Middle frontal gyrus (tissue), 1 donor: ENCODE measurements around the gene ATOSB.
"Not testable (repeated sequence)": the region's sequence is repeated elsewhere in the genome, so short reads cannot be mapped to it uniquely, and the experiment has no call there.

Experiments used
- DNase-seq: peaks from one replicate; pipeline ENCODE4 v3.0.0-alpha.2; 2015; ENCODE audit warnings: low spot score; ENCODE audit errors: extremely low spot score

Gene ATOSB, protein sequence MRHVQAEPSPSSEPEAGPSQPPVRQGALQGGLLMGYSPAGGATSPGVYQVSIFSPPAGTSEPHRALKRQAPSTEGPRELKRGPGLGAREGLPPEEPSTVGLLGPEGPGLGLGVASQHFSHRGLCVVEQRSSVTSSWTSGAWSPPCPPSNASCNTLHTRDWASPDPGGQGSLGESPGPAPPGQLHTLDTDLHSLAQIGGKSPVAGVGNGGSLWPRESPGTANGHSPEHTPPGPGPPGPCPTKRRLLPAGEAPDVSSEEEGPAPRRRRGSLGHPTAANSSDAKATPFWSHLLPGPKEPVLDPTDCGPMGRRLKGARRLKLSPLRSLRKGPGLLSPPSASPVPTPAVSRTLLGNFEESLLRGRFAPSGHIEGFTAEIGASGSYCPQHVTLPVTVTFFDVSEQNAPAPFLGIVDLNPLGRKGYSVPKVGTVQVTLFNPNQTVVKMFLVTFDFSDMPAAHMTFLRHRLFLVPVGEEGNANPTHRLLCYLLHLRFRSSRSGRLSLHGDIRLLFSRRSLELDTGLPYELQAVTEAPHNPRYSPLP

DNA sequence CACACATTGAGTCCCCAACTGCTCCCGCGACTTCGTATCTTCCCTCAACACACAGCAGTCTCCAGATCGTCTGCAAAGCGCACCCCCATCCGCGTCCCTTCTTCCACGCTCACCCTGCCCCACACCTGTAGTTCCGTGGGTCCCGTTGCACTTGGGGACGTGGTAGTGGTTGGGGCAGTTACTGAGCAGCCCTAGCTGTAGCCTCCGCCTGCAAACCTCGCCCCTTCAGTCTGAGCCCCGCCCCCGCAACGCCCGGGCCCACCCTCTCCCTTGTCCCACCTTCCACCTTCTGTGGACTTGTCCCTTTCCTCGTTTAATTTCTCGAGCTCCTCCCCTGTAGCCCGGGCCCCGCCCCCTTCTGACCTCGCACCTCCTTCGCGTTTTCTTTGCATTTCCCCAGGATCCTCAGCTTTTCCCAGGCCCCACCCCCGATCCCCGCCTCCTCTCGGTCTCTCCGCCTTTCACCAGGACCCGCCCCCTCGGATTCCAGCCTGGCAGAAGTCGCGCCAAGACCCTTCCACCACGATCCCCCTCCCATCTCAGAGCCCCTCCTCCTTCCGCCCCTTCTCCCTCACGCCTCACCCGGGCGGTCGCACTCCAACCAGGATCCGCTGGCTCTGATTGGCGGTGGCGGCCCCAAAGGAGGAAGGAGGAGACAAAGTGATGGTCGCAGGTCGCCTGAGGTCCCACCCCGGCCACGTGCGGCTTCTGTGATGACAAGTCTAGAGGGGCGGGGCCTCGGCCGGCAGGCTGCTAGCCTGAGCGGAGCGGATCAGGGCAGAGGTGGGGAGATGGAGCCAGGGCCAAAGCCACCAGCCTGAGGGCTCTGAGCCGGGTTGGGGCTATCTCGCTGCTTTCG is at the start of gene ATOSB:
ATOSB (minus strand) TSS at position 183 of the 859 bp plus-strand sequence. CDS start 7,588 bp downstream, outside the sequence.
- peak; percentile 47 for DNase-seq

DNA sequence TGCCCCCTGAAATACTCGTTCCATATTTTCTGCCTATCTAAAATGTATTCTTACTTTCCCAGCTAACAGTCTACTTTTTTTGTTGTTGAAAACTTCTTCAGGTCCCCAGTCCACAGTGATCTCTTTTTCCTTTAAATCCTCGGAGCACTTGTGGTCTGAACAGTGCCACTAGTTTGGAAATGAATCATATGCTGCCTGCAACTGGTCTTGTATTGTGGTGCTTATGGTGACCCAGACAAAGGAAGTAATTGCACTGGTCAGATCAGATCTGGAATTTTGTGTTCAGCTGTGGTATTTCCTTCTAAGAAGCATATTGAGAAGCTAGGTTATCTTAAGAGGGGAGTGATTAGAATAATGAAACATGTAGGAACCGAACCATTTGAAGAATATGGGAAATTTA is 49.0 kb upstream of the ATOSB start:
- no peak for DNase-seq

DNA sequence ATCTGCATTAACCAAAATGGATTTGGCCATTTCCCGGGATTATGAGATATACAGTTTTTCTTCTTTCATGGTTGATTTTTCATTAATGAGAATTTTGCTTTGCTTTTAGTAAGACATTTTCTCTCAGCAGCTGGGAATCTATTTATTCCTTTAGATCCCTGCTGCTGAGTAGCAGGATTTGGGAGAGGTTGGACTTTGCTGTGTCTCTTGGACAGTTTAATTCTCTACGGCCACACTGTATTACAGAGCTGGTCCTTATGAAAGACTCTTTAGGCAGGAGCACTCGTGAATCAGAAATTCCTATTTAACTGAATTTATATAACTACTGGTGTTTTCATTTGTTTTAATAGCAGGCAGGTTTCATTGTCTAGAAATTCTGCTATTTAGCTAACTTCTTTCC is 47.8 kb upstream of the ATOSB start:
- DNase-seq = no peak

DNA sequence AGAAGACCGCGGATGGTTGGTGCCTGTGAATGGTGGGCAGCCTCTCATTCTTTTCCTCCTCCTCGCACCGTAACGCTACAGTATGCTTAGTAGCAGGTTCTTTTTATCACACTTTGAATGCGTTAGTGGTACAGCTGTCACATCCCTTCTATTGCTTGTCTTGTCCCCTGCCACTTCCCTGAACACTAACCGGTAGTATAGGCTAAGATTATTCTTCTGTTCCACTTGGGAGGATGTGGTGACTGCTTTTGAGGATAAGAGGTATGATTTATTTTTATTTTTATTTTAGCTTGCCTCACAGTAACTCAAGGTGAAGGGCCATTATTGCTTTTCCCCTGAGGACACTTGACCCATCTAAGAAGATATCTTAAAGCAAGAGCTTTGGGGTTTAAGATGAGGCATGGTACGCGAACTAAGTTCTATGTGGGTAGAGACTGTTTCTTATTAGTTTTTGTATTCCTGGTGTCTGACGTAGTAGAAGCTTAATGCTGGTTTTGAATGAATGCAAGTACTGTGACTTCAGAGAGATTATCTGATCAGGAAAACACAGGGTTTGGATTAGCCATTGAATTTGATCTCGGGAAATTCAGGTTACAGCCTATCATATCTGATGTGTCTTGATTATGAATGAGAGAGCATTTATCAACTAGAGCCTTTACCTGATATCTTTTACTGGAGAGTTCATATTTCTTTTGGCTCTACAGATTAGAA is 47.1 kb upstream of the ATOSB start:
- no peak for DNase-seq

DNA sequence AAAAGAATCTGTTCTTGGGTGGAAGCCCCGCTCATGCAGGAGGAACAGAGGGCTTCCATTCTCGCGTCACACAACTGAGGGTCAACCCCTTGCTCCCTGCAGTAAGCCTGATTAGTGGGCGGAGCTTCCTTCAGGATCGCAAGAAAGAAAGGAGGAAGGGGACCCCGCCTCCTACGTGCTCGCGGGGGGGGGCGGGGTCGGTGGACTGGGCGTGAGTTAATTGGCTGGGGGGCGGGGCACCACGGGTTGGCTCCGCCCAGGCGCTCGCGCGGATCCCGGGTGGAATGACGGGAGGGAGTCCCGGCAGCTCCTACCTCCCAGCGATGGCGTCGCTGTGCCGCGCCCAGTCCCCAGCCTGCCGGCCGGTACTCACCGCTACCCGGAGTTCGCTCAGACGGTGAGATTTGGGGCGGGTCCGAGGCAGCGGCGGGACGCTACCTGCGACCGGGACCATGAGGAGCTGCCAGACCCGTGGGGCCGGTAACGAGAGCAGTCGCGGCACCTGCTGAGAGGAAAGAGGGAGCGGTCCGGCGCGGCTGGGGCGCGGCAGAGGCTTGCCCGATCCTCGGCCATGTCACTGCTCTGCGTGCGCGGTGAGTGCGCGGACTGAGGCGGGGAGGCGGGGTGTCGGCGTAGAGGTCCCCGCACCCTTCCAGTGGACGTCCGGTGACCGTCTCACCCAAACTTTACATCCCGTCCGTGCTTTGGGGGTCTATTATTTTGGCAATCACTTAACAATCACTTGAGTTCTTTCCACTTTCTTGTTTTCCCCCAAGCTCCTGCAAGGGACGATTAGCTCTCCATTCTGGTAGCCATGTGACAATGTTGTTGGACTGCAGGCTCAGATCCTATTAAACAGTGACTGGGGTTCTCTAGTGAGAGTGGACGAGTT is 46.3 kb upstream of the ATOSB start, which contains the start of gene UNC13B:
UNC13B (plus strand) TSS at position 297 of the 892 bp plus-strand sequence; CDS start at position 572, 275 bp downstream.
- peak; percentile 85 for DNase-seq

DNA sequence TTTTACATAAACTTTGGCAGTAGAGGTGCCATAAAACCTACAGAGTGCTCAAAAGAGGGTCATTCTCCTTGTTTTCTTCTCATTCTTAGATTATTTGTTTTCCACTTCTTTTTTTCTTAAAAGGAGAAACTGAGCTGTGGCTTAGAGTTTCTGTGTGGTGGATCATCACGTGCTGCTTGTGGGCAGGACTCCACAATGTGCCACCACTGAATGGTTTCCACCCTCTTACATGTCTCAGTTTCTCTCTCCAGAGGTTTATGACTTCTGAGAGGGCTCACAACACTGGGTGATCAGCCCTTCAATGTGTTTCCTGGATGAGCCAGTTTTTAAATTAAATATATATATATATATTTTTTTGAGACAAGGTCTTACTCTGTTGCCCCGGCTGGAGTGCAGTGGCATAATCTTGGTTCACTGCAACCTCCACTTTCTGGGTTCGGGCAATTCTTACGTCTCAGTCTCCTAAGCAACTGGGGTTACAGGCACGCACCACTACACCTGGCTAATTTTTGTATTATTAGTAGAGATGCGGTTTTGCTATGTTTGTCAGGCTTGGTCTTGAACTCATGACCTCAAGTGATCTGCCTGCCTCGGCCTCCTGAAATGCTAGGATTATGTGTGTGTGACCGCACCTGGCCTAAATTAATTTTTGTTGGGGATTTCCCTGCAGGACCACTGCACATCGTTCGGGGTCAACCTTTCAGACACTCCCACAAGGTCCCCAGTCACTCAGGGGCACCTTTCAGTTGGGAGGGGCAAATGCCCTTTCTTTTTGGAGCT is 43.0 kb upstream of the ATOSB start:
- DNase-seq = no peak

DNA sequence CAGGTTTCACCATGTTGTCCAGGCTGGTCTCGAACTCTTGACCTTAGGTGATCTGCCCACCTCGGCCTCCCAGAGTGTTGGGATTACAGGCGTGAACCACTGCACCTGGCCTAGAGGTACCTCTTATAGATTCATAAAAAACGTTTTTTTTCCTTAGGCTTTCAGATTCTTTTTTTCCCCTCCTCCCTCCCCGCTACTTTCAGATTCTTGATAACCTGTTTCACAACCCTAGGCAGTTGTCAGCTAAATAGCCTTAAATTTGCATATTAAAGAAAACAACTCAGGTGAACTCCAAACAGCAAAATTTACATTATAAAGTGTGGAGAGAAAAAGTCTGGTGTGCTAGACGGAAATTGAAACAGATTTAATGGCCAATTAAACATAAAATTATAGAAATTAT is 42.2 kb upstream of the ATOSB start:
- not testable (repeated sequence) for DNase-seq

DNA sequence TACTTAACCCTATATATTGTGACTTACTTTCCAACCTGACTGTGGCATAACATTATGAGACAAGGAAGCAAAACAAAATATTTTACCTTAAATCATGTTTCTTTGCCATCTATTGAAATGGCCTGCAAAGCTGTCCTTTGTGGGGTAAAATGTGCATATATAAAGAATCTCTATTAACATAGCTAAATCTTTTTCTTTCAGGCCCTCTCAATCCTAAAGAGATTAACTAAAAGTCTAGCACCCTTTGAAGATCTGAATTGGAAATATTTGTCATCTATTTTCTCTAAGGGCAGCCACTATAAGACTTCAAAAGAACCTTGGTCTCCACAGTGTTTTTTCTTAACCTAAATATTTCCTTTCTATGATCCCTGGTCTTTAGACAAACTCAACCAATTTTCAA is 41.1 kb upstream of the ATOSB start:
- DNase-seq = no peak

DNA sequence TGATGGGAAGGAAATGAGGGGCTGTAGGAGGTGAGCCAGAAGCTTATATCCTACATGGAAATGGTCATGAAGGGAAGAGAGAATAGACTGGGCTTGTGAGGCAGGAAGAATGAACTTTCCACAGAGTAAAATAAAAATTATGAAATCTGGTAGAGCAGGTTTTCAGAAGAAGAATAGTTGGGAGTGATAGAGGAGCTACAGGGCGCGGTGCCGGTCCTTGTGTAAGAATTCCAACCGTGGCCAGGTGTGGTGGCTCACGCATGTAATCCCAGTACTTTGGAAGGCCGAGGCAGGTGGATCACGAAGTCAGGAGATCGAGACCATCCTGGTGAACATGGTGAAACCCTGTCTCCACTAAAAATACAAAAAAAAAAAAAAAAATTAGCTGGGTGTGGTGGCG is 37.3 kb upstream of the ATOSB start:
- no peak for DNase-seq

DNA sequence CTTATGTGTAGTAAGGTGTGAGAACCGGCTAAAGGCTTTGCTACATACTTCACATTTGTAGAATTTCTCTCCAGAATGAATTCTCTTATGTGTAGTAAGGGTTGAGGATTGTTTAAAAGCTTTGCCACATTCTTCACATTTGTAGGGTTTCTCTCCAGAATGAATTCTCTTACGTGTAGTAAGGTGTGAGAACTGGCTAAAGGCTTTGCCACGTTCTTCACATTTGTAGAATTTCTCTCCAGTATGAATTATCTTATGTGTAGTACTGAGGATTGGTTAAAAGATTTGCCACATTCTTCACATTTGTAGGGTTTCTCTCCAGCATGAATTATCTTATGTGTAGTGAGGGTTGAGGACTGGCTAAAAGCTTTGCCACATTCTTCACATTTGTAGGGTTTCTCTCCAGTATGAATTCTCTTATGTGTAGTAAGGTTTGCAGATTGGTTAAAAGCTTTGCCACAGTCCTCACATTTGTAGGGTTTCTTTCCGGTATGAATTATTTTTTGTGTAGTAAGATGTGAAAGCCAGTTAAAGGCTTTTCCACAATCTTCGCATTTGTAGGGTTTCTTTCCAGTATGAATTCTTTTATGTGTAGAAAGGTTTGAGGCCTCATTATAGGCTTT is 32.4 kb upstream of the ATOSB start:
- not testable (repeated sequence) for DNase-seq

DNA sequence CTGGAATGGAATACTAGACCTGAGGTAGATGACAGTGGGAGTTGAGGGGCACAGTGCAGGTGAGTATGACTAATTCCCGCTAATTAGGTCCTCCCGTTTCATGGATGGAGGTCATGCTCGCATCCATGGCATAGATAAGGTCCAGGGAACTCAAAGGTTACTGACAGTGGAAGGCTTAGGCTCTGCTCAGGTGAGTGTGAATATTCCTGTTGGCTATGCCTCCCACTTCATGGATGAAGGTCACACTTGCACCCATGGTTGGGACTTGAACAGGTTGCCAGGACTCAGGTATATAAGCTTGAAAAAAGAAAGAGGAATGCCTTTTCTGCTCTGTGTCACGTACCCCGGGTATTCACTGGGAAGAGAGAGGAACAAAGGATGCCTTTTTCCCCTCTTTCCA is 26.4 kb upstream of the ATOSB start:
- DNase-seq = no peak

DNA sequence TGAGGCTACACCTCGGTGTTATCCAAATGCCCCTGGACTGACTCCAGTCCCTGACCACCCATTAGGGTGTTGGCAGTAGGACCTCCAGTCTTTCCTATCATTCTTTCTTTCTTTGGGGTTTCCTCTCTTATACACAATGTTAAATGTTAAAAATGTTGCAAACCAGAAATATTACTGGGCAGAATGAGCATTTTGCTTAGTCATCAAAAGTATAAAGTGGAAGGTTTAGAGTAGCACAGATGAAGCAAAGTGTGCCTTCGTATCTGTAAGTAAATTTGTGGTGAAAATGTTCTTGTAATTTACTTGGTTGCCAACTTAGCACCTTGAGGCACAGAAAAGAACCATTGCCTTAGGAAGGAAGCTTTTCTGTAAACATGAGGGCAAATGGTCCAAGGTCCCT is 24.4 kb upstream of the ATOSB start:
- DNase-seq = no peak

DNA sequence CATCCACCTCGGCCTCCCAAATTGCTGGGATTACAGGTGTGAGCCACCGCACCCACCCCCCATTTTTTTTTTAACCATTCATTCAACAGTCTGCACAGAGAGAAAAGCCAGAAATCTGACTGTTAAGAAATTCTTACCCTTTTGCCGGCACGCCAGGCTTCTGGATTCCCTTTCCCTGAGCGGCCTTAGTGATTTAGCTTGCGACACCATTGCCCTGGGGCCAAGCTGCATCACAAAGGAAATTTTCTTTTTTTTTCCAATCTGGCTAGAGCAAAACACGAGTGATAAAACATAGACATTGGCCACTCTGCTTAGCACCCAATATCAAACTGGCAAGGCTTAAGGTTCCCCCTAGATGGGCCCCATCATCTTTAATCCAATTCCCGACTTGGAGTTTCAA is 21.2 kb upstream of the ATOSB start:
- no peak for DNase-seq

DNA sequence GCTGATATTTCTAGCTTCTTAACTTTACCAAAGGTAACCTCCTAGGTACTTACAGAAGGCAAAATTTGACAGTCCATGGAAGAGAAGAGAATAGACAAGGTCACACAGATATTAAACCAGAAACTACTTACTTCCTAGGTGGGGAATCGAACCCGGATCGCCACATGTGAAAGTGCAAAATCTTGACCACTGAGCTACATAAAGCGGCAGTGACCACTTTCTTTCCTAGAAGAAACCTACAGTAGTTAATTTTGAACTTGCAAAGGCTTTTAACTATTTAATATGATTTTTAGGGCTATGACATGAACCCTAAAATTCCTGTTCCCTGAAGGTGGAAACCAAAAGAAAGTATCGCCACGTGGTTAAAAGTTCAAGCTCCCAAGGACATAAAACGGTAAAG is 20.3 kb upstream of the ATOSB start:
- DNase-seq = no peak

DNA sequence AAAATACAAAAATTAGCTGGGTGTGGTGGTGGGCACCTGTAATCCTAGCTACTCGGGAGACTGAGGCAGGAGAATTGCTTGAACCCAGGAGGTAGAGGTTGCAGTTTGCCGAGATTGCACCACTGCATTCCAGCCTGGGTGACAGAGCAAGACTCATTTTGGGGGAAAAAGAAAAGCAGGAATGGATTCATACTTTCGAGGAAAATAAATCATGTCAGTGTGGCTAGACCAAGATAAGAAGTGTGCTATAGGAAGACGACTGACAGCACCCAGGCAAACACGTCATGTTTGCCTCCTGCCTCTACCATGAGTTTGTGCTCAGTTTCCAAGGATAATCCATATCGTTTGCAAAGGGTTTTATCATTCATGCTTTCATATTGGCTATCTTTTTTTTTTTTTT is 19.3 kb upstream of the ATOSB start:
- no peak for DNase-seq

DNA sequence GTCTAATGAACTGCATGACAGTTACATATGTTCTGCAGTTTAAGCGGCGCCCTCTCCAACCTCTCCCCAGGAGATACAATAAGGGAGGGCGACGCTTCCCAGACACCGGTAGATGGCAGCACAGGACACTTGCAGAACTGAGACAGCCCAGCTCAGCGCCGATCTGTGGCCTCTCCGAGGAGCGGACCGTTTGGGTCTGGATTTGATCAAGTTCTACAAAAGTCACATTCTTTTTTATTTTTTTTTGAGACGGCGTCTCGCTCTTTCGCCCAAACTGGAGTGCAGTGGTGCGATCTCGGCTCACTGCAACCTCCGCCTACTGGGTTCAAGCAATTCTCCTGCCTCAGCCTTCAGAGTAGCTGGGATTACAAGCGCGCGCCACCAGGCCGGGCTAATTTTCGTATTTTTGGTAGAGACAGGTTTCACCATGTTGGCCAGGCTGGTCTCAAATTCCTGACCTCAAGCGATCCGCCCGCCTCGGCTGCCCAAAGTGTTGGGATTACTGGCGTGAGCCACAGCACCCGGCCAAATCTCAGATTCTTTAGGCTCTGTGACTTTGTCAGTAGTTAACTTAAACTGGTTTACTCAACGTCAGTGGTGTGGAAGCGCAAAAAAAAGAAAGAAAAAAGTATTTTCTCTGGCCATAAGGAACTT is 1.4 kb upstream of the ATOSB start:
- peak; percentile 85 for DNase-seq

DNA sequence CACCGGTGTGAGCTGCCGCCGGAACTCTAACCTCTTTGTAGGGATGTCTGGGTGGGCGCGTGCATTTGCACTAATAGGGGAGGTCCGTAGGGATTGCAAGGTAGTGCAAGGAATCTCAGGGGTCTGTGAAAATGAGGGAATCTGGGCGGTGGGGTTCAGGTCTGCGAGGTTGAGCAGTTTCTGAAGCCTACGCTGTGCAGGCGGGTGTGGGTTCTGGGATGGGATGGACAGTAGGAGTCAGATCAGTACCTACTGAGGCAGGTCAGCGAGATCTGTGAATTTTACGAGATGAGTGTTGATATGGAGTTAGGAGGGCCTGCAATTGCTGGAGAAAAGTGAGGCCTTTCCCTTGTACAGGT is 856 bp upstream of the ATOSB start:
- DNase-seq = no peak

DNA sequence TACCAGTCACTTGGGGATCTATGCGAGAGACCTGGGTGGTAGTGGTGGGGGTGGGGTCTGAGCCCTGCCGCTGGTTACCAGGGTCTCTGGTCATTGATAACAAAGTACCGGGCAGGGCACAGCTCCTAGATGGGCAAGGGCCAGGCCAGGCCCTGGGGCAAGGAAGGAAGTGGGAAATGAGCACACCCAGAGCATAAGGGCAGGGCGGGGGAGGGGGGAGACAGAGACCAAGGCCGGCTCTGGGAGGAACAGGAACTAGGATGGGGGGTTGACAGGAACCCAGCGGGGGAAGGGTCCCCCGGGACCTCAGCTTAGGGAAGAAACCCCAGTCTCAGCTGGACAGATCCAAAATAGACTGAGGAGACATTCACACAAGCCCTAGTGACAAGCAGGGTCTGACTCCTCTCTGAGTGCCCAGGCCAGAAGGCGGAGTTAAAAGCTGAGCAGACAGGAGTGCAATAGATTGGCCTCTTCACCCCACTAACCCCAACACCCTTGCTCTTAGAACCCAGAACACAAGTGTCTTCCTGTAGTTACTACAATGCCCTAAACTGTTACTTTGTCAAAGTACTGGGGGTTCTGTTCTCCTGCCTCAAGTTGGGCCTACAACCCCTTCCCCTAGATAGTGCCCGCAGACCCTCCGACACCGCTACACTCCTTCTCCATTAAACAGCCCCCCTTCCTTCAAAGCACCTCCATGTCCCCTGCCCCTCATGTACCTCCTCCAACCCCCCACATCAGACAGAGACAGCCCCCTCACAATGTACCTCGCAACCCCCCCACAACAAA is 628 bp downstream of the ATOSB start:
- DNase-seq = no peak
